ENCODE results near the gene CACTIN.
"Not testable (repeated sequence)": the region's sequence is repeated elsewhere in the genome, so short reads cannot be mapped to it uniquely, and the experiment has no call there.

CACTIN gene

GRCh38 chr19:3585301-3586126 is 41.1 kb downstream of the CACTIN start, which contains the start of gene GIPC3:
Gene GIPC3 (plus strand): TSS chr19:3585478. CDS start chr19:3585598, 120 bp downstream.
- no peak for DNase-seq

- not testable (repeated sequence) for DNase-seq
Measured at GRCh38 chr19:3584036-3584802, 42.4 kb downstream of the CACTIN start.

GRCh38 chr19:3581792-3582191 is 44.8 kb downstream of the CACTIN start:
- DNase-seq: not testable (repeated sequence)

- DNase-seq: no peak
Measured at GRCh38 chr19:3580156-3580934, 46.2 kb downstream of the CACTIN start.

GRCh38 chr19:3578390-3578789 is 48.2 kb downstream of the CACTIN start:
- DNase-seq: no peak

GRCh38 chr19:3577723-3578344 is 48.8 kb downstream of the CACTIN start:
- no peak for DNase-seq

- no peak for DNase-seq
Measured at GRCh38 chr19:3576696-3577443, 49.7 kb downstream of the CACTIN start.

- DNase-seq: no peak
Measured at GRCh38 chr19:3575949-3576673, 50.5 kb downstream of the CACTIN start.

GRCh38 chr19:3575260-3575741 is 51.3 kb downstream of the CACTIN start:
- DNase-seq: no peak

GRCh38 chr19:3573858-3574637 is 52.5 kb downstream of the CACTIN start:
- DNase-seq: peak; percentile 82 to 95

GRCh38 chr19:3573162-3573857 is 53.3 kb downstream of the CACTIN start:
- peak; percentile 36 to 40 for DNase-seq

- no peak for DNase-seq
Measured at GRCh38 chr19:3572855-3573161, 53.8 kb downstream of the CACTIN start, which contains the start of gene HMG20B. Gene HMG20B (plus strand): TSS chr19:3572944. CDS start chr19:3573310, 366 bp downstream.

- DNase-seq: peak; percentile 99 to 100
Measured at GRCh38 chr19:3572132-3572854, 54.3 kb downstream of the CACTIN start.

GRCh38 chr19:3570606-3571011 is 56.0 kb downstream of the CACTIN start:
- no peak for DNase-seq

- not testable (repeated sequence) for DNase-seq
Measured at GRCh38 chr19:3570042-3570441, 56.5 kb downstream of the CACTIN start.

GRCh38 chr19:3565139-3565538 is 61.5 kb downstream of the CACTIN start:
- no peak for DNase-seq

- no peak for DNase-seq
Measured at GRCh38 chr19:3563709-3564524, 62.7 kb downstream of the CACTIN start.
